Measurements from ENCODE around the gene BBLN.

Gene BBLN

DNA sequence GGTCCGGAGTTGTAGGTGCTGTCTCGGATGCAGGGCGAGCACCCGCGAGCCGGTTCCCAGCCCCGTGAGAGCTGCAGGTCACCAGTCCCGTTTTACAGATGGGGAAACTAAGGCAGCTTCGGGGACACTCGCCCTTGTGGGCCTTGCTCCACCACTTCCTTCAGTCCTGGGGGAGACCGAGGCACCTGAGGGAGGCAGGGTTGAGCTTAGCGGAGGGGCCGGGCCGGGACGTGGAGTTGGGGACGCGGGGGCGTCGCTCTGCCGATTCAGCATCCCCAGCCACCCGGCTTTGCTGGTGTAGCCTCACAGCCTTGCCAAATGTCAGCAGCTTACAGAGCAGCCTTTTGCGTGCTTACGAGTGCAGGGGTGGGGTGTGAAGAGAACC, 530 bp downstream of the BBLN start:
- peak; percentile 37 for ATAC-seq
- TF ChIP-seq, protein P1, sequence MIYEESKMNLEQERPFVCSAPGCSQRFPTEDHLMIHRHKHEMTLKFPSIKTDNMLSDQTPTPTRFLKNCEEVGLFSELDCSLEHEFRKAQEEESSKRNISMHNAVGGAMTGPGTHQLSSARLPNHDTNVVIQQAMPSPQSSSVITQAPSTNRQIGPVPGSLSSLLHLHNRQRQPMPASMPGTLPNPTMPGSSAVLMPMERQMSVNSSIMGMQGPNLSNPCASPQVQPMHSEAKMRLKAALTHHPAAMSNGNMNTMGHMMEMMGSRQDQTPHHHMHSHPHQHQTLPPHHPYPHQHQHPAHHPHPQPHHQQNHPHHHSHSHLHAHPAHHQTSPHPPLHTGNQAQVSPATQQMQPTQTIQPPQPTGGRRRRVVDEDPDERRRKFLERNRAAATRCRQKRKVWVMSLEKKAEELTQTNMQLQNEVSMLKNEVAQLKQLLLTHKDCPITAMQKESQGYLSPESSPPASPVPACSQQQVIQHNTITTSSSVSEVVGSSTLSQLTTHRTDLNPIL (CRISPR knock-in tag; IDR thresholded peaks at IDR 0.05; ENCODE audit: low read depth), result no peak
- no peak for TF ChIP-seq ISL1 (CRISPR knock-in tag; IDR thresholded peaks at IDR 0.05)
- TF ChIP-seq CSDC2 (CRISPR knock-in tag; IDR thresholded peaks at IDR 0.05), result no peak
- TF ChIP-seq, protein P2, sequence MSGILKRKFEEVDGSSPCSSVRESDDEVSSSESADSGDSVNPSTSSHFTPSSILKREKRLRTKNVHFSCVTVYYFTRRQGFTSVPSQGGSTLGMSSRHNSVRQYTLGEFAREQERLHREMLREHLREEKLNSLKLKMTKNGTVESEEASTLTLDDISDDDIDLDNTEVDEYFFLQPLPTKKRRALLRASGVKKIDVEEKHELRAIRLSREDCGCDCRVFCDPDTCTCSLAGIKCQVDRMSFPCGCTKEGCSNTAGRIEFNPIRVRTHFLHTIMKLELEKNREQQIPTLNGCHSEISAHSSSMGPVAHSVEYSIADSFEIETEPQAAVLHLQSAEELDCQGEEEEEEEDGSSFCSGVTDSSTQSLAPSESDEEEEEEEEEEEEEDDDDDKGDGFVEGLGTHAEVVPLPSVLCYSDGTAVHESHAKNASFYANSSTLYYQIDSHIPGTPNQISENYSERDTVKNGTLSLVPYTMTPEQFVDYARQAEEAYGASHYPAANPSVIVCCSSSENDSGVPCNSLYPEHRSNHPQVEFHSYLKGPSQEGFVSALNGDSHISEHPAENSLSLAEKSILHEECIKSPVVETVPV (CRISPR knock-in tag; IDR thresholded peaks at IDR 0.05), result no peak
- TF ChIP-seq PPARA (CRISPR knock-in tag; IDR thresholded peaks at IDR 0.05; ENCODE audit: borderline replicate concordance), result no peak
- TF ChIP-seq BACH2 (CRISPR knock-in tag; IDR thresholded peaks at IDR 0.05; ENCODE audit: borderline replicate concordance), result no peak
- TF ChIP-seq ZNF565 (CRISPR knock-in tag; conservative IDR thresholded peaks at IDR 0.05; ENCODE audit: low read depth), result no peak
- no peak for TF ChIP-seq TOX (CRISPR knock-in tag; IDR thresholded peaks at IDR 0.05; ENCODE audit: borderline replicate concordance)
- no peak for TF ChIP-seq OSR1 (CRISPR knock-in tag; IDR thresholded peaks at IDR 0.05)
- TF ChIP-seq, protein P3, sequence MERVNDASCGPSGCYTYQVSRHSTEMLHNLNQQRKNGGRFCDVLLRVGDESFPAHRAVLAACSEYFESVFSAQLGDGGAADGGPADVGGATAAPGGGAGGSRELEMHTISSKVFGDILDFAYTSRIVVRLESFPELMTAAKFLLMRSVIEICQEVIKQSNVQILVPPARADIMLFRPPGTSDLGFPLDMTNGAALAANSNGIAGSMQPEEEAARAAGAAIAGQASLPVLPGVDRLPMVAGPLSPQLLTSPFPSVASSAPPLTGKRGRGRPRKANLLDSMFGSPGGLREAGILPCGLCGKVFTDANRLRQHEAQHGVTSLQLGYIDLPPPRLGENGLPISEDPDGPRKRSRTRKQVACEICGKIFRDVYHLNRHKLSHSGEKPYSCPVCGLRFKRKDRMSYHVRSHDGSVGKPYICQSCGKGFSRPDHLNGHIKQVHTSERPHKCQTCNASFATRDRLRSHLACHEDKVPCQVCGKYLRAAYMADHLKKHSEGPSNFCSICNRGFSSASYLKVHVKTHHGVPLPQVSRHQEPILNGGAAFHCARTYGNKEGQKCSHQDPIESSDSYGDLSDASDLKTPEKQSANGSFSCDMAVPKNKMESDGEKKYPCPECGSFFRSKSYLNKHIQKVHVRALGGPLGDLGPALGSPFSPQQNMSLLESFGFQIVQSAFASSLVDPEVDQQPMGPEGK (CRISPR knock-in tag; IDR thresholded peaks at IDR 0.05; ENCODE audit: borderline replicate concordance), result no peak
- TF ChIP-seq ZFP3 (CRISPR knock-in tag; IDR thresholded peaks at IDR 0.05), result no peak
- TF ChIP-seq SNAI2 (CRISPR knock-in tag; IDR thresholded peaks at IDR 0.05), result no peak
- TF ChIP-seq, protein P4, sequence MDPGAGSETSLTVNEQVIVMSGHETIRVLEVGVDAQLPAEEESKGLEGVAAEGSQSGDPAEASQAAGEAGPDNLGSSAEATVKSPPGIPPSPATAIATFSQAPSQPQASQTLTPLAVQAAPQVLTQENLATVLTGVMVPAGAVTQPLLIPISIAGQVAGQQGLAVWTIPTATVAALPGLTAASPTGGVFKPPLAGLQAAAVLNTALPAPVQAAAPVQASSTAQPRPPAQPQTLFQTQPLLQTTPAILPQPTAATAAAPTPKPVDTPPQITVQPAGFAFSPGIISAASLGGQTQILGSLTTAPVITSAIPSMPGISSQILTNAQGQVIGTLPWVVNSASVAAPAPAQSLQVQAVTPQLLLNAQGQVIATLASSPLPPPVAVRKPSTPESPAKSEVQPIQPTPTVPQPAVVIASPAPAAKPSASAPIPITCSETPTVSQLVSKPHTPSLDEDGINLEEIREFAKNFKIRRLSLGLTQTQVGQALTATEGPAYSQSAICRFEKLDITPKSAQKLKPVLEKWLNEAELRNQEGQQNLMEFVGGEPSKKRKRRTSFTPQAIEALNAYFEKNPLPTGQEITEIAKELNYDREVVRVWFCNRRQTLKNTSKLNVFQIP (CRISPR knock-in tag; IDR thresholded peaks at IDR 0.05; ENCODE audit: borderline replicate concordance, low read depth), result no peak
- TF ChIP-seq ZNF70 (CRISPR knock-in tag; IDR thresholded peaks at IDR 0.05), result no peak
- TF ChIP-seq RARB (CRISPR knock-in tag; IDR thresholded peaks at IDR 0.05), result no peak
- no peak for TF ChIP-seq ZFP30 (CRISPR knock-in tag; IDR thresholded peaks at IDR 0.05)
- TF ChIP-seq GLIS3 (CRISPR knock-in tag; IDR thresholded peaks at IDR 0.05), result no peak

DNA sequence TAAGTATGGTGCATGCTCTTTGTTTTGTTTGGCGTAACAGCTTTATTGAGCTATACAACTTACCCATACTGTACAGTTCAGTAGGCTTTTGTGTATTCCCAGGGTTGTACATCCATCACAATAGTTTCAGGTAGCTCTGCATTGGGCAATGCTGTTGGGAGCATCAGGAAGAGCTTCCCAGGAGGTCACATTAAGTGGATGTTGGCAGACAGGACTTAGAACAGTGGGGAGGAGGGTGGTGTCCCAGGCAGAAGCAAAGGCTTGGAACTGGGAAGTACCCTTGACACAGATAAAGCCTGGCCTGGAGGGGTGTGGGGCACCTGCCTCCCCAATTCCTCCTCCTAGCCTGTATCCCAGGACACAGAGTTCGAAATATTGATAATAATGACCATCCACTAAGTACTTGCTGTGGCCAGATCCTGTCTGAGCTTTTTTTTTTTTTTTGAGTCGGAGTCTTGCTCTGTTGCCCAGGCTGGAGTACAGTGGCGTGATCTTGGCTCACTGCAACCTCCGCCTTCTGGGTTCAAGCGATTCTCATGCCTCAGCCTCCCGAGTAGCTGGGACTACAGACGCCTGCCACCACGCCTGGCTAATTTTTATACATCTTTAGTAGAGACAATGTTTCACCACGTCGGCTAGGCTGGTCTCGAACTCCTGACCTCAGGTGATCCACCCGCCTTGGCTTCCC, 1.3 kb downstream of the BBLN start:
- ATAC-seq, result 0 out of 3 replicates have a peak, but pooled peaks have one; percentile 1
- no peak for TF ChIP-seq ARNTL (CRISPR knock-in tag; IDR thresholded peaks at IDR 0.05; ENCODE audit: borderline replicate concordance, low read depth)

DNA sequence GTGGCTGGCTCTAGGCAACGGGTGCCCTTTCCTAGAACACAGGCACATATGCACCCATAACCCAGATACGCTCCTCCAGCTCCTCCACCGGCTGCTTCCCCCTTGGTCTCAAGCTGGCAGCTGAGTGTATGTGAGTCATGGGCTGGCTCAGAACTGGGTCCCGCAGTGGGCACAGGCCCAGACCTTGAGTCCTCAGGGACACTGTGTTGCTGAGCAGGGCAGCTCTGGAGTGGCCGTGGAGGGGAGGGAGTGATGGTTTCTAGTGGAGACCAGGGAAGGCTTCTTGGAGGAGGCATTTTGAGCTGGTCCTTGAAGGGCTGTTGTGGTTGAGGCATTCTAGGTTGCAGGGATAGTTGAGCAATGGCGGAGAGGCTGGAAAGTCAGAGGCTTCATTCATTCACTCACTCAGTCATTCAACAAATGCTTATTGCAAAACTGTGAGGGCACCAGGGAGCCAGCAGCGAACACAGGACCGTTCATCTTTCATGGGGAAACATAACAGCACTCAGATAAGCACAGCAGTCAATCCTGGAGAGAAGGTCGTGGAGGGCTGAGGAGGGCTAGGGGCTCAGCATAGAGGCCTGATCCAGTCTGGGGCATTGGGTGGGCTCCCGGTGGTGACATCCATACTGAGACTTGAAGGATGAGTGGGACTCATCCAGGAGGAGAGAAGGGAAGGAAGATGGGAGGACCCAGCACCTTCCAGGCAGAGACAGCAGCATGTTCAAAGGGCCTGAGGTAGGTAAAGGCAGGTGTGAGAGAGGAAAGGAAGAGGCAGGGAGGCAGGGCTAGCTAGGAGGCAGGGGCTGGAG, 2.4 kb downstream of the BBLN start:
- ATAC-seq, result no peak
- TF ChIP-seq ESRRG (CRISPR knock-in tag; IDR thresholded peaks at IDR 0.05), result no peak
- no peak for TF ChIP-seq ZNF565 (CRISPR knock-in tag; conservative IDR thresholded peaks at IDR 0.05; ENCODE audit: low read depth)
- TF ChIP-seq, protein P5, sequence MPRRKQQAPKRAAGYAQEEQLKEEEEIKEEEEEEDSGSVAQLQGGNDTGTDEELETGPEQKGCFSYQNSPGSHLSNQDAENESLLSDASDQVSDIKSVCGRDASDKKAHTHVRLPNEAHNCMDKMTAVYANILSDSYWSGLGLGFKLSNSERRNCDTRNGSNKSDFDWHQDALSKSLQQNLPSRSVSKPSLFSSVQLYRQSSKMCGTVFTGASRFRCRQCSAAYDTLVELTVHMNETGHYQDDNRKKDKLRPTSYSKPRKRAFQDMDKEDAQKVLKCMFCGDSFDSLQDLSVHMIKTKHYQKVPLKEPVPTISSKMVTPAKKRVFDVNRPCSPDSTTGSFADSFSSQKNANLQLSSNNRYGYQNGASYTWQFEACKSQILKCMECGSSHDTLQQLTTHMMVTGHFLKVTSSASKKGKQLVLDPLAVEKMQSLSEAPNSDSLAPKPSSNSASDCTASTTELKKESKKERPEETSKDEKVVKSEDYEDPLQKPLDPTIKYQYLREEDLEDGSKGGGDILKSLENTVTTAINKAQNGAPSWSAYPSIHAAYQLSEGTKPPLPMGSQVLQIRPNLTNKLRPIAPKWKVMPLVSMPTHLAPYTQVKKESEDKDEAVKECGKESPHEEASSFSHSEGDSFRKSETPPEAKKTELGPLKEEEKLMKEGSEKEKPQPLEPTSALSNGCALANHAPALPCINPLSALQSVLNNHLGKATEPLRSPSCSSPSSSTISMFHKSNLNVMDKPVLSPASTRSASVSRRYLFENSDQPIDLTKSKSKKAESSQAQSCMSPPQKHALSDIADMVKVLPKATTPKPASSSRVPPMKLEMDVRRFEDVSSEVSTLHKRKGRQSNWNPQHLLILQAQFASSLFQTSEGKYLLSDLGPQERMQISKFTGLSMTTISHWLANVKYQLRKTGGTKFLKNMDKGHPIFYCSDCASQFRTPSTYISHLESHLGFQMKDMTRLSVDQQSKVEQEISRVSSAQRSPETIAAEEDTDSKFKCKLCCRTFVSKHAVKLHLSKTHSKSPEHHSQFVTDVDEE (CRISPR knock-in tag; IDR thresholded peaks at IDR 0.05), result no peak
- TF ChIP-seq ISL1 (CRISPR knock-in tag; IDR thresholded peaks at IDR 0.05), result no peak
- no peak for TF ChIP-seq ARNTL (CRISPR knock-in tag; IDR thresholded peaks at IDR 0.05; ENCODE audit: borderline replicate concordance, low read depth)
- TF ChIP-seq OSR1 (CRISPR knock-in tag; IDR thresholded peaks at IDR 0.05), result no peak
- TF ChIP-seq BACH2 (CRISPR knock-in tag; IDR thresholded peaks at IDR 0.05; ENCODE audit: borderline replicate concordance), result no peak
- no peak for TF ChIP-seq ZFP30 (CRISPR knock-in tag; IDR thresholded peaks at IDR 0.05)
- TF ChIP-seq ZC3H10 (CRISPR knock-in tag; IDR thresholded peaks at IDR 0.05), result no peak
- no peak for TF ChIP-seq SNAI2 (CRISPR knock-in tag; IDR thresholded peaks at IDR 0.05)
- TF ChIP-seq, protein P1 (CRISPR knock-in tag; IDR thresholded peaks at IDR 0.05; ENCODE audit: low read depth), result no peak
- TF ChIP-seq, protein P2 (CRISPR knock-in tag; IDR thresholded peaks at IDR 0.05), result no peak
- TF ChIP-seq, protein P4 (CRISPR knock-in tag; IDR thresholded peaks at IDR 0.05; ENCODE audit: borderline replicate concordance, low read depth), result no peak

Measured in SK-N-SH treated with all-trans-retinoic acid at 6 μM for 48 hours (cell line).